Panc1 (cell line): ENCODE data around the gene NOP10. TPM values are rescaled to one million over a fixed set of nuclear protein-coding genes. Genes with fewer than 3 reads are reported as not detected.
"Not testable (repeated sequence)": the region's sequence is repeated elsewhere in the genome, so short reads cannot be mapped to it uniquely, and the experiment has no call there.

Experiments
- ATAC-seq: fragments of 200-7000 bp; cut with Tn5 transposase; 2 replicates; pipeline ENCODE4 v1.9.1; 2020; ENCODE audit warnings: mild to moderate bottlenecking, moderate library complexity
- BruUV-seq: library from RNA; stranded (reverse); fragments of 400-500 nt; replicated peaks from 2 replicates; lab custom pipeline; 2021; lab: Mats Ljungman, UMichigan
- CTCF ChIA-PET: fragments of 300-600 bp; sonication (Branson Sonifier 250); formaldehyde crosslinking; loops from one replicate; lab custom pipeline; 2022; ENCODE audit warnings: antibody characterized with exemption; lab: Charles Lee
- POLR2A ChIA-PET: fragments of 300-600 bp; sonication (Branson Sonifier 250); formaldehyde crosslinking; loops from one replicate; lab custom pipeline; 2022; ENCODE audit warnings: antibody characterized with exemption; lab: Charles Lee
- DNase-seq: peaks from one replicate; pipeline ENCODE4 v3.0.0-alpha.2; 2010; ENCODE audit warnings: low read depth, low spot score
- H3K27ac ChIP-seq: 2 replicates; pipeline ENCODE4 v1.5.1; 2011; ENCODE audit warnings: mild to moderate bottlenecking, low read length, inconsistent platforms
- H3K27me3 ChIP-seq: fragments of 200-500 bp; sonication (Bioruptor generic); 2 replicates; pipeline ENCODE4 v1.6.0; 2014; ENCODE audit warnings: low read length, inconsistent platforms; ENCODE audit not compliant: control insufficient read depth, insufficient read depth
- H3K36me3 ChIP-seq: fragments of 200-500 bp; sonication (Bioruptor generic); 2 replicates; pipeline ENCODE4 v1.5.1; 2014; ENCODE audit warnings: inconsistent platforms, mild to moderate bottlenecking, low read length, moderate library complexity; ENCODE audit not compliant: control insufficient read depth, insufficient read depth
- H3K4me1 ChIP-seq: 2 replicates; pipeline ENCODE4 v1.5.1; 2011; ENCODE audit warnings: inconsistent platforms, mild to moderate bottlenecking, low read length, moderate library complexity; ENCODE audit not compliant: control insufficient read depth, insufficient read depth
- H3K4me3 ChIP-seq, 2 experiments: 2 replicates each; pipeline ENCODE4 v1.5.1; 2011 to 2012; ENCODE audit warnings: low read depth in 2 of 2, low read length in 2 of 2, mild to moderate bottlenecking in 2 of 2, inconsistent platforms in 1 of 2, moderate library complexity in 1 of 2
- H3K9me3 ChIP-seq: fragments of 200-500 bp; sonication (Bioruptor generic); 2 replicates; pipeline ENCODE4 v1.5.1; 2014; ENCODE audit warnings: low read depth, mild to moderate bottlenecking, inconsistent platforms, low read length, moderate library complexity; ENCODE audit not compliant: control insufficient read depth, insufficient read depth
- CTCF ChIP-seq: fragments of 450-650 bp; IDR thresholded peaks from 2 replicates; pipeline ENCODE4 v1.5.1; 2017; ENCODE audit warnings: mild to moderate bottlenecking
- POLR2AphosphoS5 ChIP-seq: IDR thresholded peaks from 2 replicates; pipeline ENCODE4 v1.6.1; 2012; ENCODE audit warnings: mild to moderate bottlenecking, low read depth, low read length, moderate library complexity
- REST ChIP-seq, 2 experiments: IDR thresholded peaks; 2 replicates each; pipeline ENCODE4 v1.6.1; 2011 to 2012; ENCODE audit warnings: low read depth in 2 of 2, control low read depth in 1 of 2, low read length in 1 of 2, mild to moderate bottlenecking in 1 of 2, moderate library complexity in 1 of 2; ENCODE audit not compliant: insufficient read depth in 1 of 2
- SIN3A ChIP-seq: IDR thresholded peaks from 2 replicates; pipeline ENCODE4 v1.6.1; 2012; ENCODE audit warnings: low read depth, mild to moderate bottlenecking, low read length, moderate library complexity, borderline replicate concordance; ENCODE audit not compliant: insufficient read depth
- TCF7L2 ChIP-seq: IDR thresholded peaks from 2 replicates; pipeline ENCODE4 v1.6.1; 2011; ENCODE audit warnings: mild to moderate bottlenecking, low read depth, low read length, inconsistent platforms
- in situ Hi-C: cut with HindIII; loops from 2 replicates; pipeline ENCODE4 v1.10.0; 2016; ENCODE audit warnings: low sequenced_read_pairs, low pct_unique_long_range_greater_than_20kb
- intact Hi-C: fragments of 100-400 bp; cut with micrococcal nuclease; formaldehyde crosslinking; loops from one replicate; pipeline ENCODE4 v1.10.0; 2022; ENCODE audit not compliant: unreplicated experiment
- total RNA-seq: library from RNA; stranded (reverse); gene quantifications from one replicate; pipeline ENCODE4 v1.2.1, GENCODE V29; 2021; ENCODE audit not compliant: unreplicated experiment

Gene NOP10
- total RNA-seq, 1 experiment from 2014 or later = 306 TPM

- no peak for TF ChIP-seq SIN3A
- TF ChIP-seq POLR2AphosphoS5 = no peak
- TF ChIP-seq CTCF = no peak
- no peak for TF ChIP-seq REST (IDR thresholded peaks at IDR 0.05; ENCODE audit: insufficient read depth in 1 of 2, low read depth in 2 of 2, low read length in 1 of 2)
- no peak for TF ChIP-seq TCF7L2
- in situ Hi-C loops = no loop called here
- no peaks in the 10 kb centered on the region for H3K36me3 ChIP-seq
These were observed 33.9 kb upstream of the NOP10 start for GRCh38 chr15:34376856-34377255.

GRCh38 chr15:34375541-34375940 is 32.6 kb upstream of the NOP10 start:
- not testable (repeated sequence) for ATAC-seq

More at GRCh38 chr15:34376856-34377255, 33.9 kb upstream of the NOP10 start:
- ChIA-PET POLR2A (no interaction called here), CTCF (no interaction called here)
- H3K27ac ChIP-seq = no peak overlapping the region
- no peak overlapping the region for H3K4me3 ChIP-seq
- no peak for DNase-seq
- intact Hi-C loops = no loop called here
- H3K4me1 ChIP-seq = no peaks in the 10 kb centered on the region
- no peak for ATAC-seq
- H3K9me3 ChIP-seq = no peaks in the 10 kb centered on the region
- no peaks in the 10 kb centered on the region for H3K27me3 ChIP-seq
- BruUV-seq = no TSS peak

GRCh38 chr15:34374816-34375215 is 31.9 kb upstream of the NOP10 start:
- no peak overlapping the region for H3K4me3 ChIP-seq
- no peaks in the 10 kb centered on the region for H3K4me1 ChIP-seq
- BruUV-seq = no TSS peak
- H3K9me3 ChIP-seq = no peaks in the 10 kb centered on the region
- DNase-seq = no peak
- CTCF ChIA-PET = no interaction called here
- no peaks in the 10 kb centered on the region for H3K27me3 ChIP-seq
- POLR2A ChIA-PET = no interaction called here
- in situ Hi-C loops = no loop called here
- H3K36me3 ChIP-seq = no peaks in the 10 kb centered on the region
- no peak overlapping the region for H3K27ac ChIP-seq
- ATAC-seq = no peak
- no peak for TF ChIP-seq POLR2AphosphoS5
- TF ChIP-seq SIN3A = no peak
- TF ChIP-seq REST (IDR thresholded peaks at IDR 0.05; ENCODE audit: insufficient read depth in 1 of 2, low read depth in 2 of 2, low read length in 1 of 2) = no peak
- no peak for TF ChIP-seq TCF7L2
- TF ChIP-seq CTCF = no peak
- intact Hi-C loops = no loop called here

More at GRCh38 chr15:34375541-34375940, 32.6 kb upstream of the NOP10 start:
- H3K27me3 ChIP-seq, CTCF ChIA-PET, in situ Hi-C loops, DNase-seq, BruUV-seq, H3K36me3 ChIP-seq, intact Hi-C loops, H3K4me1 ChIP-seq, H3K9me3 ChIP-seq, H3K27ac ChIP-seq, H3K4me3 ChIP-seq: not testable (repeated sequence)
- POLR2A ChIA-PET = interaction anchor here (0.6 kb wide), 1 partner anchor 8 kb away, joined by 4 read pairs; no protein-coding TSS in a partner anchor
